ENCODE data around the gene MAP2K6.
"Not testable (repeated sequence)": the region's sequence is repeated elsewhere in the genome, so short reads cannot be mapped to it uniquely, and the experiment has no call there.

MAP2K6 gene

GRCh38 chr17:69460963-69461922, 46.7 kb downstream of the MAP2K6 start:
- no peak for FAIRE-seq

DNA sequence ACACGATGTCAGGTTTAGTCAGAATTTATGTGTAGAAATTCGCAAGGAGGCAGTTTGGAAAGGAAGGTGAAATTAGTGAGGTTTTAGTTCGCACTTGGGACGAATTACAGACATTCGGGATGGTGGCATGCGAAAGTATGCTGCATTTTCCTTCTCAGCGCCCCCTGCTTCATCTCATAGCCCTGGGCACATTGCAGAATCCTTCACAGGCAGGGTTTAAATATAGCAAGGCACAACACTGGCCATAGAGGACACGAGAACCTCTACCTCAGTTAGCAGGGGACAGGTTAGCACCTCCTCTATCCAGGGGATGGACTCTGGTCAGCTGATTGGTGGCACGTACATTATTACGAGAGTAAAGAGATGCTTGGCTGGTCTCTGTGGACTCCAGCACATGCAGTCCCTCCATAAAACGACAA, 47.5 kb downstream of the MAP2K6 start:
- FAIRE-seq, result no peak

DNA sequence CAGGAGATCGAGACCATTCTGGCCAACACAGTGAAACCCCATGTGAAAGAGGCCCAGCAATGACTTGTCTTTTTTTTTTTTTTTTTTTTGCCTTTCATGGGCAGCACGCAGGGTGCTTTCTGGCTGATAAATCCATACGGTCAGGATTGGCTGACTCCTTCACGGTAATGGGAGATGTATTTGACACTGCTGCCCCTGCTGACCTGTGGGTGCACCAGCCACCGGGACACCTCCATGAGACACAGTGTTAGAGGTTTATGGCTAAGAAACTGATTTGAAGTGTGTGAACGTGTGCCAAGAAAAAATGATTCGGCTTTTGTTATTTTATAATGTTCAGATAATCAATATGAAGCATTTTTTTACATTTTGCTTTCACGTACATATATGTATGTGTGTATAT, 48.4 kb downstream of the MAP2K6 start:
- no peak for FAIRE-seq

DNA sequence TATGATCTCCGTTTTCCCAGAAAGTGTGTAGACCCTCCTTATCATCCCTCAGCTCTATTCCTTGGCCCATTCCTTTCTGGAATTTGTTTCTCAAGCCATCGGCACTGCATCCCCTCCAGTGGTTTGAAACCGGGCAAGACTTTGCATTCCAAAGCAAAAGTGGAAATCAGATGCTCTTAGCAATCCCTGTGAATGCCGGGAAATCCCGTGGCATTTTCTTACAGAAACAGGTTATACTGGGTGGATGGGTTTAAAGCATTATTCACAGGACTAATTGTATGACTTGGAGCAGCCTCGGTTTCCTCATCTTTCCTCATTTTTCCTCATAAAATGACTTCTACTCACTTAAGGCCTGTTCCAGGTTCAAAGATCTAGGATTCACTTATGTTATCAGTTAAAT, 52.0 kb downstream of the MAP2K6 start:
- no peak for FAIRE-seq

GRCh38 chr17:69466905-69467667, 52.6 kb downstream of the MAP2K6 start:
- no peak for FAIRE-seq

GRCh38 chr17:69468207-69468606, 53.7 kb downstream of the MAP2K6 start:
- FAIRE-seq, result no peak

DNA sequence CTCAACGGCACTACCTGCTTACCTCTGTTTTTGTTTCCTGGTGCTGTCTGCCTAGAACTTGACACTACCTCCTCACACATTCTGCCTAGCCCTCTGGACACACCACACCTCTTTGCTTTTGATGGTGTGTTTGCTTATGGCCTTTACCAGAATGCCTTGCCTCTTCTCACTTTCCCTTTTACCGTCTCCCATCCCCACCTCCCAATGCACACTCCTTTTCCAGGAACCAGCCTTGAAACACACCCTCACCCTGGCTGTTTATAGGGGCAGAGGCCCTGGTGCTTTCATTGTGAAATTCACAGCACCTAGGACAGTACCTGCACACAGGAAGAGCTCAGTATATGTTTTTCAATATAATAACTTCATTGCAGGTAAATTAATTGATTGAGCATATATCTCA, 56.2 kb downstream of the MAP2K6 start:
- no peak for FAIRE-seq

GRCh38 chr17:69471406-69471805, 56.9 kb downstream of the MAP2K6 start:
- no peak for FAIRE-seq

DNA sequence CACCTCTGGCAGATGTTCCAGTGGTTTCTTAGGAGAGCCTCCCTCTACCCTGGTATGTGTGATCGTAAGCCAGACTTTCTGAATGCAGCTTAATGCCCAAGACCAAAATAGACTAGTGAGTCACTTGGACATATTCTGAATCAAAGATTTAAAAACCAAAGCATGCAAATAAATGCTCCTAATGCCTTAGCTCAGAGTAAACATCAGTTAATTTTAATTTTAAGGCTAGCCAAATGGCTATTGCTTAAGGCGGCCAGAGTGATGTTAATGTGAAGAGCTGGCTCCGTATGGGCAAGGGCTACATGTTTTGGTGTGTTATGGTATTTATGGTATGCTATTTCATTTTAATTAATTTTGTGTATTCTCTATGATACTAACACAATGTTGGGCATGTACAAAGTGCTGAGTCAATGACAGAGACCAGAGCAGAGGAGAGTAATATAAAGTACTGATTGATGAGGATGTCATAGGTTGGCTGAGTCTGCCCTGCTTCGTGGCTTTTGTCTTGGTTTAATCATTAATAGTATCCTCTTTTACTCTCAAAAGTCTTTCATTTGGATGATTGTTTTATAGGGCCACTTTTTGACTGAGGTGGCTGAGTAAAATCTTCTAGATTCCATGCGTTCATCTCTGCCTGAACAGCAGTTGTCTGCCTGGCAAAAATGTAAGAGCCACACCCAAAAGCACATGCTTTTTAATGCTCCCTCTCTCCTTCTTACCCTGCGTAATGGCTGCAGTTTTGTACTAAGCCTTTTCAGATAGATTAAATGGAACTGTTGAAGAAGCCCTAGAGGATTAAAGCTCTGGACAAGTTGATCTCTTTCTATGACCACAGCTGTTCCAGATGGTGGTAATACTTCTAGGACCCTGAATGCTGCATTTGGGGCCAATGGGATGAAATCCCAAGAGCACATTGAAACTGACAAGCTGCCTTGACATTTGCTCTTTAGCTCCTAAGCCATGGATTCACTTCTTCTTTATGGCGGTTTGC, 59.6 kb downstream of the MAP2K6 start:
- FAIRE-seq, result no peak

DNA sequence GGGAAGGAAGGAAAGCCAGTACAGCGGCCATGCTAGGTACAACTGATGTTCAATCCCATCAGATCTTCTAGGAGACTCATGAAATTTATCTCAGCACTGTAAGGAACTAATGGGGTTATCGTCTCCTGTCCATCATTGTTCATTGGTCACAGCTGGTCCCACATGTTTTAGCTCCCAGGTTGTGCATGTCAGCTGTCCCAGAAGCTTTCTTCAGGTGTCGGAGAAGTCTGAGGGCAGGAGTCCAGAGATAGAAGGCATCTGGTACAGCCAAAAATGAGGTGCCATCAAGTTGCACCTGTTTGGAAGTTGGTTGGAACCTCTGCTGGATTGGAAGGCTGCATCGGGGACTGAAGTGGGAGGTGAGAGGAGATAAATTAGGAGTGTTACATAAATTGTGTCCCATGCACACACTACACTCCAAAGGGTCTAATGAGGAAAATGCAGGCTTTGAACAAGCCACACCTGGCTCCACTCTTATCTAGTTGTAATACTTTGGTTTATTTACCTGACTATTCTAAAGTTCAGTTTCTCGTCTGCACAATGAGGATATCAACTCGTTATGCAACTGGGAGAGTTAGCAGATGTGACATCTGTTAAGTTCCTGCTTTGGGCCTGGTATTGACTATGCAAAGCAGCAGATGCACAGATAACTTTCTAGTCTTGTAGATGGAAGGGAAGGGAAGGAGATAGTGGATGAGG, 62.9 kb downstream of the MAP2K6 start:
- no peak for FAIRE-seq

- no peak for FAIRE-seq
These were observed 63.4 kb downstream of the MAP2K6 start for GRCh38 chr17:69477903-69478266.

- FAIRE-seq, result no peak
These were observed 64.4 kb downstream of the MAP2K6 start for GRCh38 chr17:69478916-69479315.

DNA sequence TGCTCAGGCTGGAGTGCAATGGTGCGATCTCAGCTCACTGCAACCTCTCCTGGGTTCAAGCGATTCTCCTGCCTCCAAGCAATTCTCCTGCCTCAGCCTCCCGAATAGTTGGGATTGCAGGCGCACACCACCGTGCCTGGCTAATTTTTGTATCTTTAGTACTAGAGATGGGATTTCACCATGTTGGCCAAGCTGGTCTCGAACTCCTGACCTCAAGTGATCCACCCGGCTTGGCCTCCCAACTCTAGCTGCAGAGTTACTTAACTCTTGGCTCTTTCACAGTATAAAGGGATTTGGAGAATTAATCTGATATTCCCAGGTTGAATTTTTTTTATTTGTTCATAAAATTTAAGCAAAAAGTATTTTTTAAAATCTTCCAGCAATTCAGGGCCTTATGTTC, 65.3 kb downstream of the MAP2K6 start:
- FAIRE-seq, result not testable (repeated sequence)

GRCh38 chr17:69480245-69480644, 65.7 kb downstream of the MAP2K6 start:
- FAIRE-seq, result no peak

GRCh38 chr17:69485251-69485661, 70.8 kb downstream of the MAP2K6 start:
- no peak for FAIRE-seq

DNA sequence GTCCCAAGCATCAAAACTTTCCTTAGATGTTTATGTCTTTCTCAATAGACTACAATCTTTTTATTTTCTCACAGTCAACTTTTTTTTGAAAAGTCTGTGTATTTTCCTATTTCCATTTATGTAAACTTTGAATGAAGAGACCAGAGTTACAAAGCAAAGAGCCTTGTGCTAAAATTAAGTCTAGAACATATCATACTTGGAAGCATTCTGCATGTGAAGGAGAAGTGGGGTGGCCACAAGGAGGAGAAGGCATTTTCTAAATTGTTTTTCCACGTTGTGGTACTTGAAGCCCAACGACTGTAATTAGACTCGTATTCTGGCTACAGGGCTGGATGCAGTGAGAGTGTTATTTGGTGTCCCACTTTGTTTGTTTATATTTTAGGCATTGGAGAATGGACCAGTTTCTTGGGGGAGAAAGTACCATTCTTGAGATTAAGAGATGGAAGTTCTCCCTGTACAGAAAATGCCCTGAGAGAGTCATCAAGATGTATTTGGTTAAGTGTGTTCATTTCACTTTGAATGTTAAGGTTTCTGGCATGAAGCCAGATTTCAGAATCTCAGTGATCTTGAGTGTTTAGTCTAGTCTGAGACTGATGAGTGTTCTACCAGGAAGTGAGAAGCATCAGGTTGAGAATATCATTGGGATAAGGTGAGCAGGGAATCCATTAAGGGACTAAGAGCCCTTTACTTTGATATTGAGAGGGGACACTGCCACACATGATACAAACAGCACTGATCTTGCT, 71.6 kb downstream of the MAP2K6 start:
- no peak for FAIRE-seq

DNA sequence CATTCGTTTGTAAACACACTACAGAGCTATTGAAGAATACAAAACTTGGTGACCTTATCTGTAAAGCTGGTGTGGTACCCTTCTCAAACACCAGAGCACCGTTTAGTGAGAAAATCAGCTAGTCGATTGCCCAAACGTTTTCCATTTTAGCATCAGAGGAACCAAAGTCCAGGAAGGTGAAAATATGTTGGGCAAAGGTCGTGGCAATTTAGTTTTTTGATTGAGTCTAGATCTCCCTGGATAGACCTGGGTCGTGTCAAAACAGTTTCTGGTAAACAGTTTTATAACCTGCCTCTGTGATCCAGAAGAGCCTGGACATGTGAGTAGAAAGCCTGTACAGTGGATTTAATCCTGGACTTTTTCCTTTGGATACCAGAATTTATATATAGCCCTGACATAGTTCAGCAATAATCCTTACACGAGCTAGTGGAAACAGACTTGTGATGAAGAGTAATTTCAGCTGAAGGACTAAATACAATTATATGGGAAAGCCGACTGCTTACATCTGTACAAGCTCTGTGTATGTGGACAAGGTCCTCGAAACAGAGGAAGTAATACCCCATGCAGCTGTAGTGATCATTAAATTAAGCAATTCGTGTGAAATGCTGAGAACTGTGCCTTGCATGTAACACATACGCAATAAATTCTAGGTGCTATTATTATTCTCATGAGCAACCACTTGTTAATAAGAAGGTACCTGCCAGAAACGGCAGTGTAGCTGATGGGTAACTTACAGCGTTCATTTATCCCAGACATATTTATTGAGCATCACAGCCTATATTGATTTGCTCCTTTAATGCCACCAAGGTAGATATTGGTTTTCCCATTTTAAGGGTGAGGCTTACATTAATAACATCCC, 72.5 kb downstream of the MAP2K6 start:
- FAIRE-seq, result peak; percentile 55

GRCh38 chr17:69489313-69489712, 74.8 kb downstream of the MAP2K6 start:
- FAIRE-seq, result no peak

DNA sequence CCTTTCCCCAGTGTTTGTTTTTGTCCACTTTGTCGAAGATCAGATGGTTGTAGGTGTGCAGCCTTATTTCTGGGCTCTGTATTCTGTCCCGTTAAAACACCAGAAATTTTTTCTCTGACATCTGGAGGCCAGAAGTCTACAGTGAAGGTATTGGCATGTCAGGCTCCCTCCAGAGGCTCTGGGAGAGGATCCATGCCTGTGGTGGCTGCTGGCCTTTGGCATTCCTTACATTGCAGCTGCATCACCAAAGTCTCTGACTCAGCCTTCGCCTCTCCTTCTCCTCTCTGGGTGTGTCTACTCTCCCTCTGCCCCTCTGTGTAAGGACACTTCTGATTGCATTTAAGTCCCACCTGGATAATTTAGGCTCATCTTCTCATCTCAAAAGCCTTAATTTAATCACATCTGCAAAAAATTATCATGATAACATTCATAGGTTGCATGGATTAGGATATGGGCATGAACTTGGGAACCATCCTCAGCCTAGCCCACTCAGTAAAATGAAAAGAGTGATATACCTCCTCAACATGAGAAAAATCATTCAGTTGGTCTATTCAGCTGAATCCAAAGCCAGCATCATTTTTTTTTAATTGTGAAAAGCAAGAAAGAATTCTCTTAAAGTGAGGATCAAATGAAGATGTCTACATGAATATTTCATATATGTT, 78.0 kb downstream of the MAP2K6 start:
- no peak for FAIRE-seq

DNA sequence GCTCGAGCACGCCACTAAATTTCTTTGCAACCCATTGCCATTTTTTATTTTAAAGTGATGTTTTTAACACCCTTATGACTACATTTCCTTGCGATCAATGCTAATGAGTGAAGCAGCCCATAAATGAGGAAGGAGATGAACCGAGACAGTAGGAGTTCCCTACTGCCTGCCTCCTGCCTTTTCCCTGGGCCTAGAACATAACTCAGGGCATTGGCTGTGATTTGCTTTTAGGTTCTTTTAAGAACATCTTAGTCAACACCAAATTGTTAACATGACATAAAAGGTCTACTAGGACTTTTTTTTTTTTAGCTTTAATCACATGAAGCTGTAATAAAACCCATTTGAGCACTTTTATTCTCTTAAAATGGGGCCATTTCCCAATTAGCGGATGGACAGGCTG, 81.3 kb downstream of the MAP2K6 start:
- FAIRE-seq, result no peak
